Hematopoietic multipotent progenitor cell treated with erythropoietin and hydrocortisone succinate and interleukin-3 and kit ligand, for 17 days (in vitro differentiated cells): Measurements from ENCODE around the gene ANKMY1.
"Not testable (repeated sequence)": the region's sequence is repeated elsewhere in the genome, so short reads cannot be mapped to it uniquely, and the experiment has no call there.

Source experiments
- DNase-seq: peaks from one replicate; pipeline ENCODE4 v3.0.0-alpha.2; 2015; ENCODE audit warnings: low spot score

The ANKMY1 gene

GRCh38 chr2:240521885-240522284 is 35.9 kb downstream of the ANKMY1 start:
- not testable (repeated sequence) for DNase-seq

GRCh38 chr2:240520974-240521350 is 36.8 kb downstream of the ANKMY1 start:
- DNase-seq, result no peak

GRCh38 chr2:240520130-240520973 is 37.4 kb downstream of the ANKMY1 start:
- DNase-seq, result no peak

- DNase-seq, result no peak
Measured at GRCh38 chr2:240519396-240520129, 38.2 kb downstream of the ANKMY1 start.

- no peak for DNase-seq
Measured at GRCh38 chr2:240518981-240519380, 38.8 kb downstream of the ANKMY1 start.

- DNase-seq, result no peak
Measured at GRCh38 chr2:240517342-240517741, 40.4 kb downstream of the ANKMY1 start.

GRCh38 chr2:240514631-240515030 is 43.2 kb downstream of the ANKMY1 start:
- no peak for DNase-seq

GRCh38 chr2:240513549-240514287 is 44.1 kb downstream of the ANKMY1 start:
- DNase-seq, result peak; percentile 84

GRCh38 chr2:240512666-240513535 is 44.9 kb downstream of the ANKMY1 start:
- DNase-seq, result no peak

GRCh38 chr2:240512109-240512485 is 45.7 kb downstream of the ANKMY1 start:
- DNase-seq, result no peak

GRCh38 chr2:240511351-240512108 is 46.3 kb downstream of the ANKMY1 start:
- DNase-seq, result no peak

- no peak for DNase-seq
Measured at GRCh38 chr2:240510513-240511210, 47.1 kb downstream of the ANKMY1 start.

GRCh38 chr2:240509667-240510512 is 47.9 kb downstream of the ANKMY1 start:
- DNase-seq, result no peak

GRCh38 chr2:240508832-240509545 is 48.8 kb downstream of the ANKMY1 start:
- DNase-seq, result no peak

GRCh38 chr2:240507778-240508251 is 50.0 kb downstream of the ANKMY1 start:
- DNase-seq, result no peak

GRCh38 chr2:240507060-240507777 is 50.6 kb downstream of the ANKMY1 start:
- DNase-seq, result no peak

GRCh38 chr2:240506406-240507059 is 51.3 kb downstream of the ANKMY1 start:
- no peak for DNase-seq
